ENCODE results near the gene FLCN. TPM values are rescaled to one million over a fixed set of nuclear protein-coding genes. Genes with fewer than 3 reads are reported as not detected.

The FLCN gene
- total and polyA plus RNA-seq, 2 experiments from 2014 or later = 12.1 to 36.6 TPM

- no peak for TF ChIP-seq STAT1 (IDR thresholded peaks at IDR 0.05; ENCODE audit: unreplicated experiment)
- no peak for TF ChIP-seq POLR2AphosphoS5 (IDR thresholded peaks at IDR 0.05; ENCODE audit: low read depth)
- no peak for TF ChIP-seq ETS1 (IDR thresholded peaks at IDR 0.05)
- TF ChIP-seq EZH2phosphoT487 (IDR thresholded peaks at IDR 0.05; ENCODE audit: unreplicated experiment) = no peak
- no peak for TF ChIP-seq NANOG (IDR thresholded peaks at IDR 0.05; ENCODE audit: borderline replicate concordance)
These were observed 4.7 kb upstream of the FLCN start (continued) for GRCh38 chr17:17241656-17242055.

GRCh38 chr17:17239832-17240231 lies 2.9 kb upstream of the FLCN start:
- Histone ChIP-seq H3K27ac (ENCODE audit: low read depth) (no peak overlapping the region), H2AFZ (no peak overlapping the region), H3K9me2 (ENCODE audit: insufficient read depth) (no peaks in the 10 kb centered on the region), H3K36me3 (ENCODE audit: insufficient read depth) (no peaks in the 10 kb centered on the region), H3K4me1 (ENCODE audit: insufficient read depth) (peaks cover 10% of the 10 kb centered on the region), H3K4me2 (no peak overlapping the region), H3K27me3 (ENCODE audit: insufficient read depth) (no peaks in the 10 kb centered on the region), H3K79me2 (replicated peaks; ENCODE audit: insufficient read depth) (peaks cover 20% of the 10 kb centered on the region), H4K20me1 (replicated peaks; ENCODE audit: insufficient read depth) (peaks cover 7% of the 10 kb centered on the region; the same call in 1 of the 2 replicates), H3K4me3 (no peak overlapping the region), H3F3A (replicated peaks; ENCODE audit: low read depth) (0 out of 2 replicates have a peak, but pooled peaks cover 5% of the 10 kb centered on the region)
- Mint-ChIP-seq H3K27ac (no peak overlapping the region), H3K4me1 (peaks cover 16% of the 10 kb centered on the region), H3K4me3 (no peak overlapping the region), H3K9me3 (no peaks in the 10 kb centered on the region), H3K27me3 (ENCODE audit: insufficient read depth, low read depth, poor library complexity) (peaks cover 9% of the 10 kb centered on the region), H3K36me3 (ENCODE audit: low read depth) (peaks cover 4% of the 10 kb centered on the region; the same call in 1 of the 3 replicates)
- DNase-seq (ENCODE audit: low spot score) (no peak), ATAC-seq (no peak)
- no peak for TF ChIP-seq ETS1 (IDR thresholded peaks at IDR 0.05)
- TF ChIP-seq ZNF114 (CRISPR knock-in tag; IDR thresholded peaks at IDR 0.05) = no peak
- no peak for TF ChIP-seq POLR2AphosphoS5 (IDR thresholded peaks at IDR 0.05; ENCODE audit: low read depth)
- TF ChIP-seq ZNF331 (CRISPR knock-in tag; IDR thresholded peaks at IDR 0.05; ENCODE audit: low read depth) = no peak
- no peak for TF ChIP-seq EZH2 (IDR thresholded peaks at IDR 0.05; ENCODE audit: low read depth, unreplicated experiment)
- TF ChIP-seq, protein P1, sequence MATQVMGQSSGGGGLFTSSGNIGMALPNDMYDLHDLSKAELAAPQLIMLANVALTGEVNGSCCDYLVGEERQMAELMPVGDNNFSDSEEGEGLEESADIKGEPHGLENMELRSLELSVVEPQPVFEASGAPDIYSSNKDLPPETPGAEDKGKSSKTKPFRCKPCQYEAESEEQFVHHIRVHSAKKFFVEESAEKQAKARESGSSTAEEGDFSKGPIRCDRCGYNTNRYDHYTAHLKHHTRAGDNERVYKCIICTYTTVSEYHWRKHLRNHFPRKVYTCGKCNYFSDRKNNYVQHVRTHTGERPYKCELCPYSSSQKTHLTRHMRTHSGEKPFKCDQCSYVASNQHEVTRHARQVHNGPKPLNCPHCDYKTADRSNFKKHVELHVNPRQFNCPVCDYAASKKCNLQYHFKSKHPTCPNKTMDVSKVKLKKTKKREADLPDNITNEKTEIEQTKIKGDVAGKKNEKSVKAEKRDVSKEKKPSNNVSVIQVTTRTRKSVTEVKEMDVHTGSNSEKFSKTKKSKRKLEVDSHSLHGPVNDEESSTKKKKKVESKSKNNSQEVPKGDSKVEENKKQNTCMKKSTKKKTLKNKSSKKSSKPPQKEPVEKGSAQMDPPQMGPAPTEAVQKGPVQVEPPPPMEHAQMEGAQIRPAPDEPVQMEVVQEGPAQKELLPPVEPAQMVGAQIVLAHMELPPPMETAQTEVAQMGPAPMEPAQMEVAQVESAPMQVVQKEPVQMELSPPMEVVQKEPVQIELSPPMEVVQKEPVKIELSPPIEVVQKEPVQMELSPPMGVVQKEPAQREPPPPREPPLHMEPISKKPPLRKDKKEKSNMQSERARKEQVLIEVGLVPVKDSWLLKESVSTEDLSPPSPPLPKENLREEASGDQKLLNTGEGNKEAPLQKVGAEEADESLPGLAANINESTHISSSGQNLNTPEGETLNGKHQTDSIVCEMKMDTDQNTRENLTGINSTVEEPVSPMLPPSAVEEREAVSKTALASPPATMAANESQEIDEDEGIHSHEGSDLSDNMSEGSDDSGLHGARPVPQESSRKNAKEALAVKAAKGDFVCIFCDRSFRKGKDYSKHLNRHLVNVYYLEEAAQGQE (IDR thresholded peaks at IDR 0.05; ENCODE audit: unreplicated experiment) = no peak
- TF ChIP-seq STAT1 (IDR thresholded peaks at IDR 0.05; ENCODE audit: unreplicated experiment) = no peak
- no peak for TF ChIP-seq CREB1 (CRISPR knock-in tag; IDR thresholded peaks at IDR 0.05; ENCODE audit: low read depth)
- no peak for TF ChIP-seq EZH2phosphoT487 (IDR thresholded peaks at IDR 0.05; ENCODE audit: unreplicated experiment)
- TF ChIP-seq ZNF462 (CRISPR knock-in tag; IDR thresholded peaks at IDR 0.05) = no peak
- no peak for TF ChIP-seq NANOG (IDR thresholded peaks at IDR 0.05; ENCODE audit: borderline replicate concordance)

All from GM23338 (cell line).